Endothelial cell of umbilical vein (primary cell): ENCODE measurements around the gene ZNF407. TPM values are rescaled to one million over a fixed set of nuclear protein-coding genes. Genes with fewer than 3 reads are reported as not detected.

Experiments used
- BruUV-seq: library from RNA; stranded (reverse); fragments of 400-500 nt; replicated peaks from 2 replicates; lab custom pipeline; 2021; lab: Mats Ljungman, UMichigan
- CTCF ChIA-PET: fragments of 300-600, 350-600 bp; sonication (Branson Sonifier 250); formaldehyde crosslinking; loops from one replicate; lab custom pipeline; 2021; ENCODE audit warnings: antibody characterized with exemption, inconsistent platforms; lab: Charles Lee
- POLR2A ChIA-PET: fragments of 300-600, 350-600 bp; sonication (Branson Sonifier 250); formaldehyde crosslinking; loops from one replicate; lab custom pipeline; 2021; ENCODE audit warnings: antibody characterized with exemption, inconsistent platforms; lab: Charles Lee
- DNase-seq: peaks from one replicate; pipeline ENCODE4 v3.0.0-alpha.2; 2011; ENCODE audit warnings: low read depth, low spot score
- FAIRE-seq: peaks from 2 replicates; lab custom pipeline; 2011; peaks lifted over from hg19 to GRCh38; lab: Jason Lieb, UNC
- H2AFZ ChIP-seq: 2 replicates; pipeline ENCODE4 v1.6.0; 2012; ENCODE audit warnings: low read depth, low read length, control low read depth, inconsistent platforms
- H3K27ac ChIP-seq: 2 replicates; pipeline ENCODE4 v1.5.1; 2011; ENCODE audit warnings: low read depth, mild to moderate bottlenecking, control low read depth, low read length, moderate library complexity; ENCODE audit not compliant: insufficient read depth
- H3K27me3 ChIP-seq, 2 experiments: 2 replicates each; pipeline versions ENCODE4 v1.6.0 to v1.6.1; 2011; ENCODE audit warnings: low read length in 2 of 2, mixed read lengths in 1 of 2; ENCODE audit not compliant: control insufficient read depth in 2 of 2, insufficient read depth in 2 of 2
- H3K36me3 ChIP-seq, 2 experiments: 2 replicates in 1 of 2; 3 replicates in 1 of 2; pipeline ENCODE4 v1.5.1; 2011; ENCODE audit warnings: low read length in 2 of 2, mild to moderate bottlenecking in 1 of 2, moderate library complexity in 1 of 2; ENCODE audit not compliant: control insufficient read depth in 2 of 2, insufficient read depth in 2 of 2; ENCODE audit errors: extremely low read depth in 1 of 2
- H3K4me1 ChIP-seq: 3 replicates; pipeline ENCODE4 v1.5.1; 2011; ENCODE audit warnings: mild to moderate bottlenecking, low read length; ENCODE audit not compliant: control insufficient read depth, insufficient read depth; ENCODE audit errors: extremely low read depth
- H3K4me2 ChIP-seq: 2 replicates; pipeline ENCODE4 v1.6.1; 2011; ENCODE audit warnings: low read length, control low read depth, mixed read lengths; ENCODE audit not compliant: insufficient read depth
- H3K4me3 ChIP-seq, 3 experiments: fragments of 200-600 bp in 1 of 3; sonication (generic), shearing (Covaris generic) in 1 of 3; replicated peaks in 1 of 3; 2 replicates each; pipeline ENCODE4 v1.5.1; 2011 to 2016; ENCODE audit warnings: control low read depth in 3 of 3, low read length in 3 of 3, mild to moderate bottlenecking in 2 of 3, inconsistent platforms in 1 of 3, low read depth in 1 of 3, moderate library complexity in 1 of 3; ENCODE audit not compliant: insufficient read depth in 1 of 3
- H3K79me2 ChIP-seq: 2 replicates; pipeline ENCODE4 v1.6.0; 2012; ENCODE audit warnings: low read length, inconsistent platforms; ENCODE audit not compliant: control insufficient read depth, insufficient read depth
- H3K9ac ChIP-seq: replicated peaks from 2 replicates; pipeline ENCODE3; 2011; ENCODE audit warnings: low read length, control low read depth; ENCODE audit not compliant: insufficient read depth; ENCODE audit errors: extremely low read depth
- H3K9me1 ChIP-seq: replicated peaks from 3 replicates; pipeline ENCODE4 v1.6.0; 2011; ENCODE audit warnings: mild to moderate bottlenecking, low read length; ENCODE audit not compliant: control insufficient read depth, insufficient read depth; ENCODE audit errors: extremely low read depth
- H3K9me3 ChIP-seq: replicated peaks from 2 replicates; pipeline ENCODE4 v1.5.1; 2012; ENCODE audit warnings: low read length, inconsistent platforms; ENCODE audit not compliant: control insufficient read depth, insufficient read depth
- H4K20me1 ChIP-seq: replicated peaks from 2 replicates; pipeline ENCODE3; 2011; ENCODE audit warnings: mild to moderate bottlenecking, low read length; ENCODE audit not compliant: control insufficient read depth, insufficient read depth; ENCODE audit errors: extremely low read depth
- EZH2 ChIP-seq: IDR thresholded peaks from 2 replicates; pipeline ENCODE4 v1.6.1; 2012; ENCODE audit warnings: borderline replicate concordance, low read depth, mild to moderate bottlenecking, moderate library complexity, low read length, inconsistent platforms; ENCODE audit not compliant: severe bottlenecking
- FOS ChIP-seq: IDR thresholded peaks from 2 replicates; pipeline ENCODE4 v1.6.1; 2011; ENCODE audit warnings: mild to moderate bottlenecking, low read length, moderate library complexity, borderline replicate concordance; ENCODE audit not compliant: insufficient read depth
- GATA2 ChIP-seq: IDR thresholded peaks from 2 replicates; pipeline ENCODE4 v1.7.0; 2011; ENCODE audit warnings: low read depth, mild to moderate bottlenecking, moderate library complexity, mixed read lengths, low read length; ENCODE audit not compliant: insufficient read length, insufficient read depth
- JUN ChIP-seq: IDR thresholded peaks from 2 replicates; pipeline ENCODE4 v1.6.1; 2011; ENCODE audit warnings: borderline replicate concordance, low read depth; ENCODE audit not compliant: insufficient read length, insufficient read depth
- MYC ChIP-seq: IDR thresholded peaks from one replicate; pipeline ENCODE4 v1.6.1; 2011; ENCODE audit warnings: mild to moderate bottlenecking, low read depth, low read length
- POLR2A ChIP-seq: IDR thresholded peaks from 2 replicates; pipeline ENCODE4 v1.6.1; 2012; ENCODE audit warnings: low read depth, mild to moderate bottlenecking, control low read depth, low read length
- POLR2AphosphoS5 ChIP-seq: IDR thresholded peaks from 2 replicates; pipeline ENCODE4 v1.6.1; 2012; ENCODE audit warnings: low read depth, mild to moderate bottlenecking, control low read depth, low read length, moderate library complexity; ENCODE audit not compliant: insufficient read depth
- dilution Hi-C: fragments of 300-500 bp; cut with MboI; formaldehyde crosslinking; loops from one replicate; pipeline ENCODE4 v1.15.0; 2019; ENCODE audit warnings: low sequenced_read_pairs; ENCODE audit not compliant: extremely low pct_ligation_motif_present
- intact Hi-C: fragments of 100-400 bp; cut with micrococcal nuclease; formaldehyde crosslinking; loops from one replicate; pipeline ENCODE4 v1.10.0; 2022
- polyA plus RNA-seq, 4 experiments: library from polyadenylated mRNA; depleted of rRNA in 3 of 4; stranded (reverse) in 3 of 4; unstranded in 1 of 4; fragments of >200 nt; gene quantifications; 2 replicates each; pipeline versions ENCODE4 v1.2.1 to v1.2.3, GENCODE V29; 2011 to 2012; ENCODE audit warnings: missing spikeins in 1 of 4
- total RNA-seq: library from RNA; stranded (reverse); gene quantifications from 2 replicates; pipeline ENCODE4 v1.2.3, GENCODE V29; 2021
- TF ChIP-seq, protein P1 (sequence below): IDR thresholded peaks from 2 replicates; pipeline ENCODE4 v1.6.1; 2011; ENCODE audit not compliant: insufficient read depth, insufficient read length
- TF ChIP-seq, protein P2 (sequence below), 2 donors: IDR thresholded peaks; 1 replicate in 1 of 2; 2 replicates in 1 of 2; pipeline ENCODE4 v1.5.1; 2011; ENCODE audit warnings: low read length in 2 of 2, mild to moderate bottlenecking in 2 of 2, moderate library complexity in 2 of 2, control low read depth in 1 of 2, inconsistent platforms in 1 of 2, low read depth in 1 of 2; ENCODE audit not compliant: insufficient read depth in 1 of 2; ENCODE audit errors: extremely low read depth in 1 of 2

Gene ZNF407
- total and polyA plus RNA-seq, 2 donors (not counting 3 experiments of a cell fraction or from before 2014, with no cell fraction given) = 3.8 to 20.1 TPM

DNA sequence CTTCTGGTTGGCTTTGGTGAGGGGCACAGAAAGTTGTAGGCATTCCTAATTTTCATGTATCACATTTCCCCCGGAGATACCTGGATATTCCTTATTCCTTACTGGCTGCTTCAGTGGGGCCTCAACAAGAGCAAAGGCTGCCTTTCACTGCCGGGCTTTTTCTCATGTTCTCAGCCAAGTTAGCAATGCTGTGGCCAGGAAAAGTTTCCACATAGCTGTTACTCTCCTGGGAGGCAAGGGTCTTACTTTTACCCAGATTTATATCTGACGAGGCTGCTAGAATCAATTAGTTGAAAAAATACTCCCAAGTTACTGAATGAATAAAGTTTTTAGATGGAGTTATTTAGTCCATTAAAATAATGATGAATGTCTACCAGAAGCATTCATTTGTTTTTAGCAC, 230.5 kb downstream of the ZNF407 start:
- Histone ChIP-seq H4K20me1 (no peaks in the 10 kb centered on the region), H3K9me3 (no peaks in the 10 kb centered on the region), H2AFZ (no peak overlapping the region), H3K27me3 (no peaks in the 10 kb centered on the region), H3K4me2 (no peak overlapping the region), H3K4me1 (no peaks in the 10 kb centered on the region), H3K9me1 (no peaks in the 10 kb centered on the region), H3K36me3 (no peaks in the 10 kb centered on the region), H3K79me2 (no peaks in the 10 kb centered on the region), H3K9ac (no peak overlapping the region), H3K4me3 (no peak overlapping the region), H3K27ac (no peak overlapping the region)
- no peak for DNase-seq
- POLR2A ChIA-PET = no interaction called here
- FAIRE-seq = no peak
- dilution Hi-C loops = no loop called here
- CTCF ChIA-PET = no interaction called here
- intact Hi-C loops = no loop called here
- BruUV-seq = no TSS peak
- no peak for TF ChIP-seq GATA2
- TF ChIP-seq, protein P1, sequence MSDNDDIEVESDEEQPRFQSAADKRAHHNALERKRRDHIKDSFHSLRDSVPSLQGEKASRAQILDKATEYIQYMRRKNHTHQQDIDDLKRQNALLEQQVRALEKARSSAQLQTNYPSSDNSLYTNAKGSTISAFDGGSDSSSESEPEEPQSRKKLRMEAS = no peak
- no peak for TF ChIP-seq MYC
- no peak for TF ChIP-seq POLR2A
- TF ChIP-seq EZH2 = no peak
- TF ChIP-seq, protein P2, sequence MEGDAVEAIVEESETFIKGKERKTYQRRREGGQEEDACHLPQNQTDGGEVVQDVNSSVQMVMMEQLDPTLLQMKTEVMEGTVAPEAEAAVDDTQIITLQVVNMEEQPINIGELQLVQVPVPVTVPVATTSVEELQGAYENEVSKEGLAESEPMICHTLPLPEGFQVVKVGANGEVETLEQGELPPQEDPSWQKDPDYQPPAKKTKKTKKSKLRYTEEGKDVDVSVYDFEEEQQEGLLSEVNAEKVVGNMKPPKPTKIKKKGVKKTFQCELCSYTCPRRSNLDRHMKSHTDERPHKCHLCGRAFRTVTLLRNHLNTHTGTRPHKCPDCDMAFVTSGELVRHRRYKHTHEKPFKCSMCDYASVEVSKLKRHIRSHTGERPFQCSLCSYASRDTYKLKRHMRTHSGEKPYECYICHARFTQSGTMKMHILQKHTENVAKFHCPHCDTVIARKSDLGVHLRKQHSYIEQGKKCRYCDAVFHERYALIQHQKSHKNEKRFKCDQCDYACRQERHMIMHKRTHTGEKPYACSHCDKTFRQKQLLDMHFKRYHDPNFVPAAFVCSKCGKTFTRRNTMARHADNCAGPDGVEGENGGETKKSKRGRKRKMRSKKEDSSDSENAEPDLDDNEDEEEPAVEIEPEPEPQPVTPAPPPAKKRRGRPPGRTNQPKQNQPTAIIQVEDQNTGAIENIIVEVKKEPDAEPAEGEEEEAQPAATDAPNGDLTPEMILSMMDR (IDR thresholded peaks at IDR 0.05; ENCODE audit: extremely low read depth in 1 of 2, insufficient read depth in 1 of 2, low read depth in 1 of 2, low read length in 2 of 2) = no peak
- TF ChIP-seq FOS = no peak
- no peak for TF ChIP-seq POLR2AphosphoS5
- TF ChIP-seq JUN = no peak
